WTC11 (cell line): ENCODE results near the gene MRPL40. TPM values are rescaled to one million over a fixed set of nuclear protein-coding genes. Genes with fewer than 3 reads are reported as not detected.

Source experiments
- ATAC-seq: fragments of 200-7000 bp; cut with Tn5 transposase; 2 replicates; pipeline ENCODE4 v1.10.0; 2021; ENCODE audit warnings: mild to moderate bottlenecking, moderate library complexity
- CTCF ChIA-PET: fragments of 300-600 bp; sonication (Branson Sonifier 250); formaldehyde crosslinking; loops from one replicate; lab custom pipeline; 2021; ENCODE audit warnings: antibody characterized with exemption; lab: Charles Lee
- POLR2A ChIA-PET: fragments of 350-600 bp; sonication (Branson Sonifier 250); formaldehyde crosslinking; loops from one replicate; lab custom pipeline; 2021; ENCODE audit warnings: antibody characterized with exemption; lab: Charles Lee
- DNase-seq: peaks from one replicate; pipeline ENCODE4 v3.0.0; 2021; ENCODE audit warnings: low spot score
- H3K27ac Mint-ChIP-seq: 2 replicates; pipeline ENCODE4 v1.8.0; 2021; ENCODE audit warnings: mixed read lengths
- H3K27me3 Mint-ChIP-seq: 2 replicates; pipeline ENCODE4 v1.8.0; 2021; ENCODE audit warnings: low read depth, mild to moderate bottlenecking, moderate library complexity, mixed read lengths
- H3K36me3 Mint-ChIP-seq: 2 replicates; pipeline ENCODE4 v1.8.0; 2021; ENCODE audit warnings: mixed read lengths
- H3K4me1 Mint-ChIP-seq: 2 replicates; pipeline ENCODE4 v1.8.0; 2022; ENCODE audit warnings: mixed read lengths
- H3K4me3 Mint-ChIP-seq: 2 replicates; pipeline ENCODE4 v1.8.0; 2021; ENCODE audit warnings: mild to moderate bottlenecking, moderate library complexity, mixed read lengths
- H3K9me3 Mint-ChIP-seq: 2 replicates; pipeline ENCODE4 v1.8.0; 2021; ENCODE audit warnings: mixed read lengths
- AFF4 ChIP-seq: sonication (generic); formaldehyde crosslinking; IDR thresholded peaks from 2 replicates; pipeline ENCODE4 v1.8.1; 2023; ENCODE audit warnings: mild to moderate bottlenecking, missing genetic modification reagents, borderline replicate concordance
- ARID4B ChIP-seq: sonication (generic); formaldehyde crosslinking; IDR thresholded peaks from 2 replicates; pipeline ENCODE4 v1.8.0; 2023; ENCODE audit warnings: missing genetic modification reagents, mild to moderate bottlenecking, borderline replicate concordance
- ATF2 ChIP-seq: sonication (generic); formaldehyde crosslinking; IDR thresholded peaks from 2 replicates; pipeline ENCODE4 v1.8.1; 2022; ENCODE audit warnings: low read depth, missing genetic modification reagents, borderline replicate concordance
- CDX4 ChIP-seq: fragments of 250-450 bp; sonication (Bioruptor Pico); IDR thresholded peaks from 2 replicates; pipeline ENCODE4 v1.9.0; 2021; ENCODE audit warnings: moderate library complexity, mild to moderate bottlenecking, inconsistent platforms, borderline replicate concordance
- CREB1 ChIP-seq: sonication (generic); formaldehyde crosslinking; IDR thresholded peaks from 2 replicates; pipeline ENCODE4 v1.8.0; 2023; ENCODE audit warnings: mild to moderate bottlenecking, missing genetic modification reagents
- CREM ChIP-seq: sonication (generic); formaldehyde crosslinking; IDR thresholded peaks from 2 replicates; pipeline ENCODE4 v1.8.1; 2022; ENCODE audit warnings: mild to moderate bottlenecking, missing genetic modification reagents, moderate library complexity
- E2F4 ChIP-seq: sonication (generic); formaldehyde crosslinking; IDR thresholded peaks from 2 replicates; pipeline ENCODE4 v1.8.1; 2022; ENCODE audit warnings: low read depth, mild to moderate bottlenecking, moderate library complexity, missing genetic modification reagents, borderline replicate concordance
- ELF4 ChIP-seq: sonication (generic); formaldehyde crosslinking; IDR thresholded peaks from 2 replicates; pipeline ENCODE4 v1.8.1; 2022; ENCODE audit warnings: low read depth, mild to moderate bottlenecking, moderate library complexity, missing genetic modification reagents
- GABPB1 ChIP-seq: sonication (generic); formaldehyde crosslinking; IDR thresholded peaks from 2 replicates; pipeline ENCODE4 v1.8.1; 2023; ENCODE audit warnings: mild to moderate bottlenecking, missing genetic modification reagents
- MAX ChIP-seq: sonication (generic); formaldehyde crosslinking; IDR thresholded peaks from 2 replicates; pipeline ENCODE4 v1.8.0; 2022; ENCODE audit warnings: mild to moderate bottlenecking, missing genetic modification reagents
- MXD4 ChIP-seq: fragments of 250-450 bp; sonication (Bioruptor Pico); IDR thresholded peaks from 2 replicates; pipeline ENCODE4 v1.8.0; 2021; ENCODE audit warnings: mild to moderate bottlenecking, moderate library complexity, borderline replicate concordance
- NFE2L1 ChIP-seq: sonication (generic); formaldehyde crosslinking; IDR thresholded peaks from 2 replicates; pipeline ENCODE4 v1.8.1; 2023; ENCODE audit warnings: missing genetic modification reagents
- RELA ChIP-seq: sonication (generic); formaldehyde crosslinking; IDR thresholded peaks from 2 replicates; pipeline ENCODE4 v1.8.1; 2022; ENCODE audit warnings: missing genetic modification reagents, mild to moderate bottlenecking, borderline replicate concordance
- RORB ChIP-seq: fragments of 250-450 bp; sonication (Bioruptor Pico); IDR thresholded peaks from 2 replicates; pipeline ENCODE4 v1.9.0; 2021; ENCODE audit warnings: mild to moderate bottlenecking
- TP53 ChIP-seq: sonication (generic); formaldehyde crosslinking; IDR thresholded peaks from 2 replicates; pipeline ENCODE4 v1.8.1; 2023; ENCODE audit warnings: mild to moderate bottlenecking, missing genetic modification reagents
- ZNF281 ChIP-seq: sonication (generic); formaldehyde crosslinking; IDR thresholded peaks from 2 replicates; pipeline ENCODE4 v1.8.0; 2023; ENCODE audit warnings: mild to moderate bottlenecking, missing genetic modification reagents
- total RNA-seq: library from RNA; stranded (reverse); gene quantifications from 3 replicates; pipeline ENCODE4 v1.2.3, GENCODE V29; 2021

The MRPL40 gene
- total RNA-seq, 1 experiment from 2014 or later = 19.2 TPM

- ChIA-PET POLR2A (no interaction called here), CTCF (no interaction called here)
- no peak overlapping the region for H3K4me3 Mint-ChIP-seq
- no peak for TF ChIP-seq ELF4 (CRISPR knock-in tag)
- TF ChIP-seq CREB1 (CRISPR knock-in tag) = no peak
- no peak for TF ChIP-seq ATF2 (CRISPR knock-in tag)
- TF ChIP-seq RORB (CRISPR knock-in tag) = no peak
- no peak for TF ChIP-seq CREM (CRISPR knock-in tag)
- TF ChIP-seq E2F4 (CRISPR knock-in tag) = no peak
- H3K27me3 Mint-ChIP-seq = no peaks in the 10 kb centered on the region
- H3K9me3 Mint-ChIP-seq = no peaks in the 10 kb centered on the region
- H3K27ac Mint-ChIP-seq = no peak overlapping the region
- DNase-seq (no peak), ATAC-seq (no peak)
- peaks cover 48% of the 10 kb centered on the region for H3K36me3 Mint-ChIP-seq
- no peaks in the 10 kb centered on the region for H3K4me1 Mint-ChIP-seq
Measured at GRCh38 chr22:19398206-19398605, 34.1 kb upstream of the MRPL40 start.

GRCh38 chr22:19398652-19399051 lies 33.7 kb upstream of the MRPL40 start:
- no peak for ATAC-seq
- TF ChIP-seq E2F4 (CRISPR knock-in tag) (no peak), ZNF281 (no peak), NFE2L1 (no peak), TP53 (CRISPR knock-in tag) (no peak), ARID4B (CRISPR knock-in tag) (no peak), GABPB1 (CRISPR knock-in tag) (no peak)
- Mint-ChIP-seq H3K4me1 (no peaks in the 10 kb centered on the region), H3K9me3 (no peaks in the 10 kb centered on the region), H3K27ac (no peak overlapping the region), H3K36me3 (peaks cover 44% of the 10 kb centered on the region), H3K4me3 (no peak overlapping the region), H3K27me3 (no peaks in the 10 kb centered on the region)
- ChIA-PET CTCF (no interaction called here), POLR2A (interaction anchor here (0.7 kb wide), 1 partner anchor 10 kb away, joined by 3 read pairs; no protein-coding TSS in a partner anchor)
- no peak for DNase-seq

GRCh38 chr22:19400881-19401280 lies 31.5 kb upstream of the MRPL40 start:
- Mint-ChIP-seq H3K4me3 (no peak overlapping the region), H3K27ac (no peak overlapping the region), H3K36me3 (peaks cover 36% of the 10 kb centered on the region), H3K4me1 (no peaks in the 10 kb centered on the region), H3K27me3 (no peaks in the 10 kb centered on the region), H3K9me3 (no peaks in the 10 kb centered on the region)
- DNase-seq (no peak), ATAC-seq (no peak)
- ChIA-PET POLR2A (no interaction called here), CTCF (no interaction called here)
- TF ChIP-seq MXD4 (CRISPR knock-in tag) (no peak), MAX (CRISPR knock-in tag) (no peak), CDX4 (CRISPR knock-in tag) (no peak), RELA (no peak), AFF4 (CRISPR knock-in tag) (no peak)
